OCI-LY7 (cell line): ENCODE measurements around the gene IL1A. TPM values are rescaled to one million over a fixed set of nuclear protein-coding genes. Genes with fewer than 3 reads are reported as not detected.

ENCODE experiments used
- BruUV-seq: library from RNA; stranded (reverse); fragments of 400-500 nt; replicated peaks from 2 replicates; lab custom pipeline; 2021; lab: Mats Ljungman, UMichigan
- CTCF ChIA-PET: fragments of 300-600 bp; sonication (Branson Sonifier 250); formaldehyde crosslinking; loops from one replicate; lab custom pipeline; 2022; ENCODE audit warnings: antibody characterized with exemption; ENCODE audit not compliant: unreplicated experiment; lab: Charles Lee
- POLR2A ChIA-PET: fragments of 300-600 bp; sonication (Branson Sonifier 250); formaldehyde crosslinking; loops from one replicate; lab custom pipeline; 2022; ENCODE audit warnings: antibody characterized with exemption; lab: Charles Lee
- DNase-seq: peaks from one replicate; pipeline ENCODE4 v3.0.0-alpha.2; 2015; ENCODE audit warnings: low spot score
- H2AFZ ChIP-seq: fragments of 200-600 bp; sonication (generic), shearing (Covaris generic); 2 replicates; pipeline ENCODE4 v1.6.1; 2014; ENCODE audit warnings: mild to moderate bottlenecking, antibody characterized with exemption, low read length, moderate library complexity
- H3K27ac ChIP-seq: fragments of 200-600 bp; sonication (generic); 2 replicates; pipeline ENCODE4 v1.5.1; 2014; ENCODE audit warnings: mixed run types, low read depth, mild to moderate bottlenecking, moderate library complexity, low read length, inconsistent platforms; ENCODE audit not compliant: poor library complexity, severe bottlenecking
- H3K36me3 ChIP-seq: fragments of 200-600 bp; sonication (generic); 2 replicates; pipeline ENCODE4 v1.6.1; 2014; ENCODE audit warnings: mild to moderate bottlenecking, antibody characterized with exemption, low read length, moderate library complexity, mixed read lengths; ENCODE audit not compliant: insufficient read depth
- H3K4me1 ChIP-seq: fragments of 200-600 bp; sonication (generic); 2 replicates; pipeline ENCODE4 v1.5.1; 2014; ENCODE audit warnings: mild to moderate bottlenecking, low read length; ENCODE audit not compliant: insufficient read depth, poor library complexity, severe bottlenecking
- H3K4me2 ChIP-seq: fragments of 200-600 bp; sonication (generic); 2 replicates; pipeline ENCODE4 v1.6.1; 2014; ENCODE audit warnings: mild to moderate bottlenecking, low read length
- H3K4me3 ChIP-seq: fragments of 200-600 bp; sonication (generic); 2 replicates; pipeline ENCODE4 v1.5.1; 2014; ENCODE audit warnings: mild to moderate bottlenecking, low read depth, low read length; ENCODE audit not compliant: poor library complexity, severe bottlenecking
- H3K79me2 ChIP-seq: fragments of 200-600 bp; sonication (generic); 2 replicates; pipeline ENCODE4 v1.6.1; 2016; ENCODE audit warnings: low read depth, mild to moderate bottlenecking, low read length, moderate library complexity, mixed read lengths; ENCODE audit not compliant: insufficient read depth
- H3K9me2 ChIP-seq: fragments of 200-600 bp; sonication (generic); 2 replicates; pipeline ENCODE4 v1.6.1; 2016; ENCODE audit warnings: mild to moderate bottlenecking, low read length, mixed read lengths; ENCODE audit not compliant: insufficient read depth
- H3K9me3 ChIP-seq: fragments of 200-600 bp; sonication (generic); 2 replicates; pipeline ENCODE4 v1.6.1; 2014; ENCODE audit warnings: mild to moderate bottlenecking, mixed run types, low read length, mixed read lengths
- H4K20me1 ChIP-seq: fragments of 200-600 bp; sonication (generic); 2 replicates; pipeline ENCODE4 v1.6.1; 2014; ENCODE audit warnings: mild to moderate bottlenecking, antibody characterized with exemption, low read length, moderate library complexity, mixed read lengths; ENCODE audit not compliant: insufficient read depth
- CTCF ChIP-seq: fragments of 200-600 bp; sonication (generic); conservative IDR thresholded peaks from 2 replicates; pipeline ENCODE4 v1.5.1; 2014; ENCODE audit warnings: mild to moderate bottlenecking, antibody characterized with exemption, low read length, moderate library complexity, mixed read lengths
- EZH2phosphoT487 ChIP-seq: fragments of 200-600 bp; sonication (generic); IDR thresholded peaks from 2 replicates; pipeline ENCODE4 v1.6.1; 2018; ENCODE audit warnings: low read depth, borderline replicate concordance, mild to moderate bottlenecking, mixed run types, antibody characterized with exemption, low read length, moderate library complexity, mixed read lengths
- intact Hi-C: fragments of 100-400 bp; cut with micrococcal nuclease; formaldehyde crosslinking; loops from one replicate; pipeline ENCODE4 v1.10.0; 2022; ENCODE audit not compliant: unreplicated experiment
- total RNA-seq, 2 experiments: library from RNA; depleted of rRNA in 1 of 2; stranded (reverse); fragments of >200 nt in 1 of 2; shearing (Covaris generic) in 1 of 2; gene quantifications; 2 replicates each; pipeline ENCODE4 v1.2.3, GENCODE V29; 2014 to 2022

Gene IL1A
- total RNA-seq, 2 experiments from 2014 or later = not detected

GRCh38 chr2:112813280-112813966 is 29.1 kb upstream of the IL1A start:
- Histone ChIP-seq H3K9me2 (no peaks in the 10 kb centered on the region), H3K36me3 (no peaks in the 10 kb centered on the region), H3K4me1 (peaks cover 10% of the 10 kb centered on the region), H3K79me2 (no peaks in the 10 kb centered on the region), H2AFZ (no peak overlapping the region), H3K9me3 (no peaks in the 10 kb centered on the region), H3K27ac (no peak overlapping the region), H3K4me2 (no peak overlapping the region), H4K20me1 (no peaks in the 10 kb centered on the region), H3K4me3 (no peak overlapping the region)
- no TSS peak for BruUV-seq
- POLR2A ChIA-PET = no interaction called here
- no peak for DNase-seq
- CTCF ChIA-PET = no interaction called here
- intact Hi-C loops = no loop called here
- TF ChIP-seq CTCF (no peak), EZH2phosphoT487 (no peak)

GRCh38 chr2:112812318-112813267 is 28.3 kb upstream of the IL1A start:
- H3K36me3 ChIP-seq = no peaks in the 10 kb centered on the region
- TF ChIP-seq EZH2phosphoT487 (no peak), CTCF (no peak)
- no peaks in the 10 kb centered on the region for H3K9me2 ChIP-seq
- DNase-seq = no peak
- no peak overlapping the region for H3K27ac ChIP-seq
- no TSS peak for BruUV-seq
- POLR2A ChIA-PET = no interaction called here
- H3K4me3 ChIP-seq = no peak overlapping the region
- no peaks in the 10 kb centered on the region for H3K79me2 ChIP-seq
- CTCF ChIA-PET = no interaction called here
- no peaks in the 10 kb centered on the region for H4K20me1 ChIP-seq
- no peak overlapping the region for H2AFZ ChIP-seq
- H3K9me3 ChIP-seq = 0 out of 2 replicates have a peak, but pooled peaks cover 1% of the 10 kb centered on the region
- peaks cover 10% of the 10 kb centered on the region for H3K4me1 ChIP-seq
- H3K4me2 ChIP-seq = no peak overlapping the region
- intact Hi-C loops = no loop called here
